GM12864 (cell line): ENCODE data around the gene HOXD9.

ENCODE experiments used
- DNase-seq: peaks from one replicate; pipeline ENCODE4 v3.0.0-alpha.2; 2011; ENCODE audit warnings: low read depth
- H3K4me3 ChIP-seq: 2 replicates; pipeline ENCODE4 v1.5.1; 2011; ENCODE audit warnings: mild to moderate bottlenecking, low read depth, low read length, control low read depth
- CTCF ChIP-seq: IDR thresholded peaks from 2 replicates; pipeline ENCODE4 v1.5.1; 2011; ENCODE audit warnings: low read depth, mild to moderate bottlenecking, moderate library complexity, low read length, control low read depth, inconsistent platforms; ENCODE audit errors: missing control alignments

The HOXD9 gene

GRCh38 chr2:176101216-176101830, 21.2 kb upstream of the HOXD9 start:
- no peak overlapping the region for H3K4me3 ChIP-seq
- DNase-seq = no peak
- TF ChIP-seq CTCF = no peak

GRCh38 chr2:176101842-176102241, 20.7 kb upstream of the HOXD9 start:
- DNase-seq = no peak
- H3K4me3 ChIP-seq = no peak overlapping the region
- TF ChIP-seq CTCF = no peak

- no peak for DNase-seq
- no peak for TF ChIP-seq CTCF
- no peak overlapping the region for H3K4me3 ChIP-seq
These were observed 20.1 kb upstream of the HOXD9 start for GRCh38 chr2:176102309-176102866.

GRCh38 chr2:176103194-176103593, 19.3 kb upstream of the HOXD9 start:
- H3K4me3 ChIP-seq = no peak overlapping the region
- TF ChIP-seq CTCF = no peak
- no peak for DNase-seq

GRCh38 chr2:176103742-176104315, 18.7 kb upstream of the HOXD9 start:
- no peak for DNase-seq
- TF ChIP-seq CTCF = no peak
- H3K4me3 ChIP-seq = no peak overlapping the region

GRCh38 chr2:176104316-176105077, 18.0 kb upstream of the HOXD9 start:
- H3K4me3 ChIP-seq = no peak overlapping the region
- TF ChIP-seq CTCF = no peak
- DNase-seq = no peak
